Keratinocyte (primary cell): ENCODE results near the gene NCK2. TPM values are rescaled to one million over a fixed set of nuclear protein-coding genes. Genes with fewer than 3 reads are reported as not detected.

Experiments
- DNase-seq: peaks from one replicate; pipeline ENCODE4 v3.0.0-alpha.2; 2011; ENCODE audit warnings: low read depth, missing footprints, low spot score
- FAIRE-seq: peaks from 2 replicates; lab custom pipeline; 2011; peaks lifted over from hg19 to GRCh38; lab: Jason Lieb, UNC
- H2AFZ ChIP-seq: 2 replicates; pipeline ENCODE4 v1.6.0; 2012; ENCODE audit warnings: low read length, control low read depth, inconsistent platforms; ENCODE audit not compliant: control insufficient read depth
- H3K27ac ChIP-seq: 2 replicates; pipeline ENCODE4 v1.5.1; 2011; ENCODE audit warnings: low read length; ENCODE audit not compliant: control insufficient read depth, insufficient read depth
- H3K27me3 ChIP-seq: 3 replicates; pipeline ENCODE4 v1.6.0; 2011; ENCODE audit warnings: low read length; ENCODE audit not compliant: control insufficient read depth, insufficient read depth; ENCODE audit errors: extremely low read depth
- H3K36me3 ChIP-seq, 2 experiments: 2 replicates in 1 of 2; 3 replicates in 1 of 2; pipeline ENCODE4 v1.5.1; 2011; ENCODE audit warnings: low read length in 2 of 2, mild to moderate bottlenecking in 1 of 2; ENCODE audit not compliant: control insufficient read depth in 2 of 2, insufficient read depth in 2 of 2; ENCODE audit errors: extremely low read depth in 1 of 2
- H3K4me1 ChIP-seq: 3 replicates; pipeline ENCODE4 v1.5.1; 2011; ENCODE audit warnings: low read length; ENCODE audit not compliant: control insufficient read depth, insufficient read depth; ENCODE audit errors: extremely low read depth
- H3K4me2 ChIP-seq: 3 replicates; pipeline ENCODE4 v1.6.0; 2011; ENCODE audit warnings: low read depth, low read length; ENCODE audit not compliant: control insufficient read depth, insufficient read depth; ENCODE audit errors: extremely low read depth
- H3K4me3 ChIP-seq, 3 experiments: fragments of 200-600 bp in 1 of 3; sonication (generic) in 1 of 3; 2 replicates in 2 of 3; 3 replicates in 1 of 3; pipeline ENCODE4 v1.5.1; 2011 to 2016; ENCODE audit warnings: low read length in 3 of 3, mild to moderate bottlenecking in 3 of 3, control low read depth in 2 of 3, inconsistent platforms in 1 of 3, low read depth in 1 of 3, mixed read lengths in 1 of 3, mixed run types in 1 of 3, moderate library complexity in 1 of 3; ENCODE audit not compliant: control insufficient read depth in 2 of 3, insufficient read depth in 2 of 3; ENCODE audit errors: extremely low read depth in 1 of 3
- H3K79me2 ChIP-seq: 2 replicates; pipeline ENCODE4 v1.6.0; 2012; ENCODE audit warnings: low read length; ENCODE audit not compliant: control insufficient read depth, insufficient read depth
- H3K9ac ChIP-seq: 3 replicates; pipeline ENCODE4 v1.6.0; 2011; ENCODE audit warnings: low read length; ENCODE audit not compliant: control insufficient read depth, insufficient read depth; ENCODE audit errors: extremely low read depth
- H3K9me1 ChIP-seq: 3 replicates; pipeline ENCODE4 v1.6.0; 2011; ENCODE audit warnings: low read length; ENCODE audit not compliant: control insufficient read depth, insufficient read depth; ENCODE audit errors: extremely low read depth
- H3K9me3 ChIP-seq: 2 replicates; pipeline ENCODE4 v1.5.1; 2012; ENCODE audit warnings: low read depth, low read length; ENCODE audit not compliant: control insufficient read depth
- H4K20me1 ChIP-seq: 3 replicates; pipeline ENCODE4 v1.6.0; 2011; ENCODE audit warnings: low read length; ENCODE audit not compliant: control insufficient read depth, insufficient read depth; ENCODE audit errors: extremely low read depth
- CTCF ChIP-seq, 3 experiments: IDR thresholded peaks in 1 of 3; conservative IDR thresholded peaks in 1 of 3; optimal IDR thresholded peaks in 1 of 3; 2 replicates in 2 of 3; 3 replicates in 1 of 3; pipeline versions ENCODE3 to v1.5.1; 2011; ENCODE audit warnings: low read length in 3 of 3, mild to moderate bottlenecking in 3 of 3, moderate library complexity in 2 of 3, control low read depth in 1 of 3, inconsistent platforms in 1 of 3; ENCODE audit not compliant: insufficient read depth in 2 of 3; ENCODE audit errors: extremely low read depth in 1 of 3
- EZH2 ChIP-seq: IDR thresholded peaks from one replicate; pipeline ENCODE4 v1.6.1; 2012; ENCODE audit warnings: inconsistent platforms, mild to moderate bottlenecking, low read length, moderate library complexity
- dilution Hi-C: fragments of 300-500 bp; cut with MboI; formaldehyde crosslinking; loops from one replicate; pipeline ENCODE4 v1.7.0; 2020; ENCODE audit warnings: low sequenced_read_pairs; ENCODE audit not compliant: extremely low pct_ligation_motif_present
- polyA plus RNA-seq, 5 experiments: library from polyadenylated mRNA; depleted of rRNA in 3 of 5; stranded (reverse) in 3 of 5; stranded (forward) in 1 of 5; unstranded in 1 of 5; fragments of >200 nt; gene quantifications; 1 replicate in 1 of 5; 2 replicates in 3 of 5; 3 replicates in 1 of 5; pipeline versions ENCODE4 v1.2.1 to v1.2.3, GENCODE V29; 2011 to 2012; ENCODE audit warnings: missing spikeins in 2 of 5, low read depth in 1 of 5, low replicate concordance in 1 of 5

NCK2 gene
- polyA plus RNA-seq, 1 donor (not counting 4 experiments of a cell fraction or from before 2014, with no cell fraction given) = 31.4 TPM

- peaks cover 77% of the 10 kb centered on the region for H3K79me2 ChIP-seq
- peaks cover 23% of the 10 kb centered on the region for H3K4me1 ChIP-seq
- no peak overlapping the region for H3K27ac ChIP-seq
- dilution Hi-C loops = no loop called here
- H3K9me3 ChIP-seq = peaks cover 2% of the 10 kb centered on the region
- H3K9ac ChIP-seq = no peak overlapping the region
- no peaks in the 10 kb centered on the region for H4K20me1 ChIP-seq
- TF ChIP-seq EZH2 (no peak), CTCF (optimal IDR thresholded peaks at IDR 0.05 in 1 of 3, IDR thresholded peaks at IDR 0.05 in 1 of 3, conservative IDR thresholded peaks at IDR 0.05 in 1 of 3; ENCODE audit: extremely low read depth in 1 of 3, insufficient read depth in 2 of 3, low read length in 3 of 3) (no peak)
- FAIRE-seq (no peak), DNase-seq (no peak)
- no peak overlapping the region for H3K4me3 ChIP-seq
- H2AFZ ChIP-seq = no peak overlapping the region
- H3K27me3 ChIP-seq = no peaks in the 10 kb centered on the region
- H3K4me2 ChIP-seq = no peak overlapping the region
- H3K36me3 ChIP-seq = no peaks in the 10 kb centered on the region
- H3K9me1 ChIP-seq = peaks cover 4% of the 10 kb centered on the region
Observed at GRCh38 chr2:105836341-105836740, 91.6 kb downstream of the NCK2 start.

GRCh38 chr2:105836840-105837692 is 92.4 kb downstream of the NCK2 start:
- Histone ChIP-seq H3K4me1 (peaks cover 27% of the 10 kb centered on the region), H3K4me2 (no peak overlapping the region), H3K27ac (no peak overlapping the region), H4K20me1 (no peaks in the 10 kb centered on the region), H2AFZ (no peak overlapping the region), H3K4me3 (no peak overlapping the region), H3K9me1 (peaks cover 4% of the 10 kb centered on the region), H3K9ac (no peak overlapping the region), H3K36me3 (no peaks in the 10 kb centered on the region), H3K79me2 (peaks cover 76% of the 10 kb centered on the region), H3K27me3 (no peaks in the 10 kb centered on the region), H3K9me3 (peaks cover 2% of the 10 kb centered on the region)
- dilution Hi-C loops = no loop called here
- no peak for DNase-seq
- TF ChIP-seq EZH2 = no peak
- FAIRE-seq = no peak
